HTERT RPE-1 (cell line): ENCODE data around the gene CCDC88B.
"Not testable (repeated sequence)": the region's sequence is repeated elsewhere in the genome, so short reads cannot be mapped to it uniquely, and the experiment has no call there.

Experiments
- in situ Hi-C: fragments of 300-500 bp; cut with MboI; formaldehyde crosslinking; loops from 4 replicates; pipeline ENCODE4 v1.14.3; 2020; ENCODE audit warnings: low sequenced_read_pairs

The CCDC88B gene

GRCh38 chr11:64320556-64320955 lies 19.4 kb upstream of the CCDC88B start:
- in situ Hi-C loops = no loop called here

- in situ Hi-C loops = no loop called here
Measured at GRCh38 chr11:64321026-64321425, 19.0 kb upstream of the CCDC88B start.

GRCh38 chr11:64321533-64321932 lies 18.5 kb upstream of the CCDC88B start:
- in situ Hi-C loops = no loop called here

- in situ Hi-C loops = no loop called here
Measured at GRCh38 chr11:64322925-64323260, 17.1 kb upstream of the CCDC88B start.

GRCh38 chr11:64323373-64323772 lies 16.6 kb upstream of the CCDC88B start:
- in situ Hi-C loops = no loop called here

- in situ Hi-C loops = not testable (repeated sequence)
Measured at GRCh38 chr11:64323984-64324383, 16.0 kb upstream of the CCDC88B start.

GRCh38 chr11:64324692-64325469 lies 15.1 kb upstream of the CCDC88B start:
- in situ Hi-C loops = no loop called here

- in situ Hi-C loops = no loop called here
Measured at GRCh38 chr11:64327375-64327774, 12.6 kb upstream of the CCDC88B start.

- in situ Hi-C loops = no loop called here
Measured at GRCh38 chr11:64327993-64328392, 12.0 kb upstream of the CCDC88B start.

- in situ Hi-C loops = no loop called here
Measured at GRCh38 chr11:64330888-64331287, 9.1 kb upstream of the CCDC88B start.

- in situ Hi-C loops = no loop called here
Measured at GRCh38 chr11:64331569-64332371, 8.2 kb upstream of the CCDC88B start.

- in situ Hi-C loops = no loop called here
Measured at GRCh38 chr11:64333556-64333955, 6.4 kb upstream of the CCDC88B start.

GRCh38 chr11:64334764-64335735 lies 5.0 kb upstream of the CCDC88B start:
- in situ Hi-C loops = no loop called here

- in situ Hi-C loops = no loop called here
Measured at GRCh38 chr11:64337538-64338249, 2.3 kb upstream of the CCDC88B start.

- in situ Hi-C loops = no loop called here
Measured at GRCh38 chr11:64338716-64339115, 1.3 kb upstream of the CCDC88B start.

- in situ Hi-C loops = no loop called here
Measured at GRCh38 chr11:64339286-64339685, 718 bp upstream of the CCDC88B start.

GRCh38 chr11:64340671-64341335 lies 799 bp downstream of the CCDC88B start:
- in situ Hi-C loops = no loop called here

GRCh38 chr11:64341429-64341828 lies 1.4 kb downstream of the CCDC88B start:
- in situ Hi-C loops = no loop called here

- in situ Hi-C loops = no loop called here
Measured at GRCh38 chr11:64341851-64342791, 2.1 kb downstream of the CCDC88B start.
